Colonic mucosa (tissue), 4 donors: ENCODE measurements around the gene FNIP2. TPM values are rescaled to one million over a fixed set of nuclear protein-coding genes. Genes with fewer than 3 reads are reported as not detected.

Experiments used
- DNase-seq: peaks from one replicate; pipeline ENCODE4 v3.0.0-alpha.2; 2020
- H3K27ac ChIP-seq: fragments of 200-600 bp; one replicate; pipeline ENCODE4 v1.8.0; 2021
- H3K27me3 ChIP-seq: fragments of 200-600 bp; one replicate; pipeline ENCODE4 v1.8.0; 2021
- H3K36me3 ChIP-seq: fragments of 200-600 bp; one replicate; pipeline ENCODE4 v1.8.0; 2021
- H3K4me1 ChIP-seq: fragments of 200-600 bp; one replicate; pipeline ENCODE4 v1.8.0; 2021; ENCODE audit warnings: mild to moderate bottlenecking
- H3K4me3 ChIP-seq: fragments of 200-600 bp; one replicate; pipeline ENCODE4 v1.8.0; 2021
- H3K9ac ChIP-seq, 2 donors: one replicate each; pipeline ENCODE4 v1.7.0; 2013; ENCODE audit warnings: control low read depth in 2 of 2, low read depth in 2 of 2, low read length in 2 of 2
- H3K9me3 ChIP-seq: fragments of 200-600 bp; one replicate; pipeline ENCODE4 v1.8.0; 2021
- intact Hi-C: fragments of 100-400 bp; cut with DNase I; formaldehyde crosslinking; loops from one replicate; pipeline ENCODE4 v1.14.1; 2022
- total RNA-seq, 2 donors: library from RNA; stranded (reverse); fragmentation: NEBNext Ultra II Directional in 1 of 2; extraction: Animal tissue kit (Norgen Biotek cat#: 25700) in 1 of 2; gene quantifications; one replicate each; pipeline ENCODE4 v1.2.1, GENCODE V29; 2021
- TF ChIP-seq, protein P1 (sequence below): fragments of 200-600 bp; IDR thresholded peaks from one replicate; pipeline ENCODE4 v1.8.0; 2022; ENCODE audit warnings: antibody characterized with exemption, mild to moderate bottlenecking
- donor health status: healthy.
- donor health status: DM: no; HTN: no; CAD: no.
- donor health status: DM: no; HTN: no; CAD: no.

The FNIP2 gene
- total RNA-seq, 2 donors from 2014 or later: 56.2 to 89.6 TPM

DNA sequence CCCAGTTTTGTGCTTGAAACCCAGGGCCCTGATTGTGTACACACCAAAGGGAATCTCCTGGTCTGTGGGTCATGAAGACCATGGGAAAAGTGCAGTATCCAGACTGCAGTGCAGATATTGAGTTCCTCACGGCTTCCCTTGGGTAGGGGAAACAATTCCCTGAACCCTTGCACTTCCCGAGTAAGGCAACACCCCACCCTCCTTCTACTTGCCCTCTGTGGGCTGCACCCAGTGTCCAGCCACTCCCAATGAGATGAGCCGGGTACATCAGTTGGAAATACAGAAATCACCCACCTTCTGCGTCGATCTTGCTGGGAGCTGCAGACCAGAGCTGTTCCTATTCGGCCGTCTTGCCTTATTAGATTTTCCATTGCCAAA, 134.2 kb downstream of the FNIP2 start:
- Histone ChIP-seq H3K4me1 (no peaks in the 10 kb centered on the region), H3K4me3 (no peak overlapping the region), H3K9me3 (no peaks in the 10 kb centered on the region), H3K9ac (no peak overlapping the region), H3K27me3 (no peaks in the 10 kb centered on the region), H3K36me3 (no peaks in the 10 kb centered on the region), H3K27ac (no peak overlapping the region)
- intact Hi-C loops: no loop called here
- DNase-seq: no peak
- TF ChIP-seq, protein P1, sequence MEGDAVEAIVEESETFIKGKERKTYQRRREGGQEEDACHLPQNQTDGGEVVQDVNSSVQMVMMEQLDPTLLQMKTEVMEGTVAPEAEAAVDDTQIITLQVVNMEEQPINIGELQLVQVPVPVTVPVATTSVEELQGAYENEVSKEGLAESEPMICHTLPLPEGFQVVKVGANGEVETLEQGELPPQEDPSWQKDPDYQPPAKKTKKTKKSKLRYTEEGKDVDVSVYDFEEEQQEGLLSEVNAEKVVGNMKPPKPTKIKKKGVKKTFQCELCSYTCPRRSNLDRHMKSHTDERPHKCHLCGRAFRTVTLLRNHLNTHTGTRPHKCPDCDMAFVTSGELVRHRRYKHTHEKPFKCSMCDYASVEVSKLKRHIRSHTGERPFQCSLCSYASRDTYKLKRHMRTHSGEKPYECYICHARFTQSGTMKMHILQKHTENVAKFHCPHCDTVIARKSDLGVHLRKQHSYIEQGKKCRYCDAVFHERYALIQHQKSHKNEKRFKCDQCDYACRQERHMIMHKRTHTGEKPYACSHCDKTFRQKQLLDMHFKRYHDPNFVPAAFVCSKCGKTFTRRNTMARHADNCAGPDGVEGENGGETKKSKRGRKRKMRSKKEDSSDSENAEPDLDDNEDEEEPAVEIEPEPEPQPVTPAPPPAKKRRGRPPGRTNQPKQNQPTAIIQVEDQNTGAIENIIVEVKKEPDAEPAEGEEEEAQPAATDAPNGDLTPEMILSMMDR: no peak

DNA sequence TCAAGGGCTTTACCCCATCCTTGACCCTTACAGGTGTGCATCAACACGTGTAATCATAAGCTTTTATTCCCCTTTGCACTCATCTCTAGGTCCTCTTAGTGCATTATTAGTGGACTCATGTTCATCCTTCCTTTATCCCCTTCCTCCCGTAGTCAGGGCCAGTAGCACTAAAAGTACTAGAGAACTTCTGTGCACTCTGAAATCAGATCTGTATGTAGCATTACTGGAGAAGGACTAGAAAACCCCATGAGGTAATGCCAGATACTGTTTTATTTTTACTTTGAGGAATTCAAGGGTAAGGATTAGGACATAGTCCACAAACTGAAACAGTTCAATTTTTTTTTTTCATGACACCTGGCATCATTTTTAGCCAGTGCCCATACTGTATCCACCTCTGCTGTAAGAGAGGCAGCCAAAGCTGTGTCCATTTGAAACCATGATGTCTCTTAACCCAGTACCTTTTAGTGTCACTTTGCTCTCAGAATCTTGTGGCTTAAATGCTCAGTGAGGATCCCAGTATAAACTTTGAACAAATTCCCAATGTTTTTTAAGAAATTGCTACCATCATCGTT, 134.7 kb downstream of the FNIP2 start:
- Histone ChIP-seq H3K27me3 (no peaks in the 10 kb centered on the region), H3K36me3 (no peaks in the 10 kb centered on the region), H3K27ac (no peak overlapping the region), H3K4me3 (no peak overlapping the region), H3K9ac (no peak overlapping the region), H3K9me3 (no peaks in the 10 kb centered on the region), H3K4me1 (no peaks in the 10 kb centered on the region)
- intact Hi-C loops: no loop called here
- DNase-seq: no peak
- TF ChIP-seq, protein P1: no peak

DNA sequence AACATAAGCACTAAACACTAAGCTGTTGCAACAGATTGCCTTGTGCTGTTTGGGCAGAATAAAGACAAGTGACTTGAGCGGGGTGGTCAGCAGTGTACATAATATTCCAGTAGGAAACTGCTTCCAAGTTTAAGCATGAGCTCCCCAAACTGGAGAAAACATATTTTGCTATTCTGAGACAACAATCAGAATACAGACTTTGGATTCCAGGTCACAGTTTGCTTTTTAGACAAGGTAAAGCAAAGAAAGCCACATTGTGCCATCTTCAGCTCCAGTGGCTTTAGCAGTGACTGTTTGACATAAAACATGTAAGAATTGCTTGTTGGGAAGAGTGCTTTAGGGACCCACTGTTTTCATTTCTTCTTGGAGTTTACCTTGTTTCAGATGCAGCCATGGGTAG, 136.0 kb downstream of the FNIP2 start:
- H3K9me3 ChIP-seq: no peaks in the 10 kb centered on the region
- H3K36me3 ChIP-seq: no peaks in the 10 kb centered on the region
- H3K4me1 ChIP-seq: no peaks in the 10 kb centered on the region
- TF ChIP-seq, protein P1: no peak
- H3K27ac ChIP-seq: no peak overlapping the region
- no peak for DNase-seq
- H3K4me3 ChIP-seq: no peak overlapping the region
- intact Hi-C loops: no loop called here
- no peak overlapping the region for H3K9ac ChIP-seq
- no peaks in the 10 kb centered on the region for H3K27me3 ChIP-seq

DNA sequence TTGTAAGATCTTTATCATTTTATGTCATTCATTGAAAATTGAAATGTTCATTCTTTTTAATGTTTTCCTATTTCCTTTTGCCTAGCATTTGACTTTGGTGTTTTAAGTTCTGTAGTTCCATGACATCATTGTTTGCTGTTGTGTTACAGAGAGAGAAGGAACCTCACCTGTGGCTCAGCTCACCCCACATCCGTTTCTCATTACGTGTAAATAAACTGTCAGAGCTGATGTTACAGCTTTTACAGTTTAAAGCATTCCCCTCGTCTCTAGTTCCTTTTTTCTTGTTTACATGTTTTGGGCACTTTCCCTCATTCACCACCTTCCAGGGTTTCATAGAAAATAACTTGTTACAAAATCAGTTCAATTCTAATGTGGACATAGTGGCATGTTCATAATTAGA, 137.2 kb downstream of the FNIP2 start:
- Histone ChIP-seq H3K27ac (no peak overlapping the region), H3K4me1 (no peaks in the 10 kb centered on the region), H3K27me3 (no peaks in the 10 kb centered on the region), H3K9me3 (no peaks in the 10 kb centered on the region), H3K9ac (no peak overlapping the region), H3K36me3 (no peaks in the 10 kb centered on the region), H3K4me3 (no peak overlapping the region)
- intact Hi-C loops: no loop called here
- TF ChIP-seq, protein P1: no peak
- no peak for DNase-seq

DNA sequence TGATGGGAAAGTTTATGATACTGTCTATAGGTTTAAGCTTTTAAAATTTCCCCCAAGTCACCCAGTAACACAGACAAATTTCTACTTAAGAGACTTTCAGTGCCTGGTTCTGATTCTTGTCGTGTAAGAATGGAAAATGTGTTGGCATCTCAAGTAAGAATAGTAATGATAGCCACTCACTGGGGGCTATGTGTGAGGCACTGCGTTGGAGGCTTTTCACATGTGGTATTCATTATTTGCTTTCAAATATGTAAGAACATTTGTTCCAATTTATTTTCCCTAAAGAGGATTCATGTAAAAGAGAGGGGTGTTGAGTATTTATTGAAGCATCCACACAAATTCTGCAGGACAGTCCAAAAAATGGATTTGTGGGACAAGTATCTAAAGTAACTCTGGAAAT, 143.6 kb downstream of the FNIP2 start:
- Histone ChIP-seq H3K9me3 (no peaks in the 10 kb centered on the region), H3K9ac (no peak overlapping the region), H3K4me3 (no peak overlapping the region), H3K27me3 (no peaks in the 10 kb centered on the region), H3K4me1 (no peaks in the 10 kb centered on the region), H3K27ac (no peak overlapping the region), H3K36me3 (no peaks in the 10 kb centered on the region)
- DNase-seq: no peak
- TF ChIP-seq, protein P1: no peak
- intact Hi-C loops: no loop called here

DNA sequence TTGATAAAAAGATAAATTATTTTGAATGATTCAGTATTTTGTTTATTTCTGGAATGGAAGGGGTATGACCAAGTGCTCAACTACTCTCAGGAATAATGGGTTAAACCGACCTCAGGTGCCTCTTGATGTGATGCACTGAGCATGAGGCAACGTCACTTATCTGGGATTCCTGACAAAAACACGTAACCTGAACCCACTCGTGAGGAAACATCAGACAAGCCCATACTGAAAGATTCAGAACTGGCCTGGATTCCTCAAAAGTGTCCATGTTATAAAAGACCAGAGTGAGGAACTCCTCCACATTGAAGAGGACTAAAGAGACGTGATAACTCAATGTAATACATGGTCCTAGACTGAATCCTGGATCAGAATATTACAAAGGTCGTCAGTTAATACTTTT, 144.0 kb downstream of the FNIP2 start:
- no peak for DNase-seq
- H3K9ac ChIP-seq: no peak overlapping the region
- H3K36me3 ChIP-seq: no peaks in the 10 kb centered on the region
- H3K9me3 ChIP-seq: no peaks in the 10 kb centered on the region
- no peaks in the 10 kb centered on the region for H3K4me1 ChIP-seq
- H3K27me3 ChIP-seq: no peaks in the 10 kb centered on the region
- H3K27ac ChIP-seq: no peak overlapping the region
- no peak overlapping the region for H3K4me3 ChIP-seq
- intact Hi-C loops: no loop called here
- TF ChIP-seq, protein P1: no peak
